ENCODE results near the gene ZNRD2.

Gene ZNRD2

DNA sequence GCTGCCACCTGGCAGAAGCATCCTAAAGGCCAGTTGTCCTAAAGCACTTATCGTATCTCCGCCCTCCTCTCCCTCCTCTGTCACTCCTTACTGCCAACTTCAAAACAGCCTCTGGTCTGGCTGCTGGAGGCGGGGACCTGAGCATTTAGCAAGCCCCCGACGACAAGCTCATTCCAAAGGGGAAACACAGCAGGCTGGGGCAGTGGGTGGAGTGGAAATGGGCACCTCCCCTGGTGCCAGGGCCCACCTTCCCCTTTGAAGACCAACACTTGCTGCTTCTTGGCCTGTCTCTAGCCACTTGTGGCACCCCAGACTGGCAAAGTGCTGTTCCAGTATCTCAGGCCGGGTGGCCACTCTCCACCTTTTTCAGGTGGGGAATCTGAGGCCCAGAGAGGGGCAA lies 40.1 kb downstream of the ZNRD2 start:
- DNase-seq (ENCODE audit: low read depth in 2 of 2): no peak

DNA sequence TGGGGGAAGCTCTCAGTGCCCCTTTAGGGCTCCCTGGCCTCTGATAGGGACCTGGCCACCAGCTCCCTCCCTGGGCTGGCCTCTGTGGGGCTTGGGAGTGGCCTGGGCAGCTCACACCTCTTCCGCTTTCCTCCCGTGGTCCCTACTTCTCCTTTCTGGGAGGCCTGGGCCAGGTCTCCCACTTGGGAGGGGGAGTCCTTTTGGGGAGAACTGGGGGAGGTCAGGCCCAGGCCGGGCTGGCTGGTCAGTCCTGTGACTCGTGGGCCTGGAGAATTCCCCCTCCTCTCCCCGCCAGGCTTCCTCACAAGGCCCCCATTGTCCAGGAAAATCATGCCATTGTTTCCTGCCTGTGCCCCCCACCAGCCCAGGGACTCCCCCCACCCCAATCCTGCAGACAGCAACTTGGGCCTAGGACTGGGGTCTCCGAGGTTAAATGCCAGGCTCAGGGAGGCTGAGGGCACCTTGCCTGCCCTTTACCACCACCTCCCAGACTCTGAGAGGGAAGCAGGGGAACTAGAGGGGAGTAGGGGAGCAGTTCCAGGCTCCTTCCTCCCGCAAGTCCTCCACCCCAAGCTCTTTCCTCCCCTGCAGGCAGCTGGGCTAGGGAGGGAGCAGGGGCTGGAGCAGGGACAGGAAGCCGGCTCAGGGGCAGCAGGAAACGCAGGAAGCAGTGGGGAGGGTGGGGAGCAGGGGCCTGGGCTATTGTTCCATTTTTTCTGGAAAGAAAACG lies 40.9 kb downstream of the ZNRD2 start:
- DNase-seq (ENCODE audit: low read depth in 2 of 2): no peak

DNA sequence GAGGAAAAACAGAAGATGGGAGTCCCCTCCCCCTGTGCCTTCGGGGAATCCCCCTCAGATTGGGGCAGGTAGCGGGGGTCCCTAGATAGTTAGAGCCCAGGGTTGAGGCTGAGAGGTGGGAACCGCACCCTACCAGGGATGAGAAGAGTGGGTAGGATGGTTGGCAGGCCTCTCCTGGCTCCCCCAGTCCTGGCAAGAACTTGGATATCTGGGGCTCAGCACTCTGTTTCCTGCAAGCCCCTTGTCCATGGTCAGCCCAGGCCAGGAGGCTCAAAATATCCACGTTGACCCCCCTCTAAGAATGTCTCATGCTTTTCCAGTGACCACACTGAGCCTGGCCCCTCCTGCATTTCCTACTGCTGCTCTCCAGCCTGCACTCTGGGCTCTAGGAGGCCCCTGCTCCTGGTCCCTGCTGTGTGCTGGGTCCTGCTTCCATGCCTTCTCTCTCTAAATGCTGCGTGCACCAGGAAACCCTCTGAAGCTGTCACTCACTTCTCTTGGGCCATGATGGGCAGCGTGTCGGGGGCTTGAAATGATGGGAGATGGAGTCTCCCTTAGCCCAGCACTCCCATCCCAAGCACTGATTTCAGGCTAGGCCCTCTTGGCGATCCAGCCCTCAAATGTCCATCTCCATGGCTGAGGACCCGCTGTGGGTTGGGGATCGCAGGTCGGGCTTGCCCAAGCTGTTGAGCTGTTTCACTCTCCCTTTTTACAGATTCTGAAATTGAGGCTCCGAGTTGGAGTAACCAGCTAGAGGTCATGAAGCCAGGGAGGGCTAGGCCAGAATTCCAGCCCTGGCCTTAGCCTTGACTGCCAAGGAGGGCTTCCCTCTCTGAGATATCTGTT lies 41.7 kb downstream of the ZNRD2 start:
- DNase-seq (ENCODE audit: low read depth in 2 of 2): no peak

DNA sequence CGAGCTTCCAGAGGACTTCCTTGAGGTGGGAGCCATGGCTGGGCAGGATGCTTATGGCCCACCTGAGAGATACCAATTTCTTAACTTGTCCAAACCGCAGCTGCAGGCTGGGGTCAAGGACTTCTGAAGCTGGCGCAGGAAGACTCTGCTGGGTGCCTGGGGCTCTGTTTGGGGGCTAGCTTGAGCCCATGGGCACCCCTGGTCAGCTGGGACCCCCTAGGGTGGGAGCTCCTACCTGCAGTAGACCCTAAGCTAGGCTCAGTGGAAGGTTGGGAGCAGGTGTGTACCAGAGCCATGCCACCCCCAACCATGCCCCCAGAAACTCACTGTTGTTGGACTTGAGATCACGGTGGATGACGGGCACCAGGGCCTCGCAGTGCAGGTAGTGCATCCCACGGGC lies 42.4 kb downstream of the ZNRD2 start:
- no peak for DNase-seq (ENCODE audit: low read depth in 2 of 2)

DNA sequence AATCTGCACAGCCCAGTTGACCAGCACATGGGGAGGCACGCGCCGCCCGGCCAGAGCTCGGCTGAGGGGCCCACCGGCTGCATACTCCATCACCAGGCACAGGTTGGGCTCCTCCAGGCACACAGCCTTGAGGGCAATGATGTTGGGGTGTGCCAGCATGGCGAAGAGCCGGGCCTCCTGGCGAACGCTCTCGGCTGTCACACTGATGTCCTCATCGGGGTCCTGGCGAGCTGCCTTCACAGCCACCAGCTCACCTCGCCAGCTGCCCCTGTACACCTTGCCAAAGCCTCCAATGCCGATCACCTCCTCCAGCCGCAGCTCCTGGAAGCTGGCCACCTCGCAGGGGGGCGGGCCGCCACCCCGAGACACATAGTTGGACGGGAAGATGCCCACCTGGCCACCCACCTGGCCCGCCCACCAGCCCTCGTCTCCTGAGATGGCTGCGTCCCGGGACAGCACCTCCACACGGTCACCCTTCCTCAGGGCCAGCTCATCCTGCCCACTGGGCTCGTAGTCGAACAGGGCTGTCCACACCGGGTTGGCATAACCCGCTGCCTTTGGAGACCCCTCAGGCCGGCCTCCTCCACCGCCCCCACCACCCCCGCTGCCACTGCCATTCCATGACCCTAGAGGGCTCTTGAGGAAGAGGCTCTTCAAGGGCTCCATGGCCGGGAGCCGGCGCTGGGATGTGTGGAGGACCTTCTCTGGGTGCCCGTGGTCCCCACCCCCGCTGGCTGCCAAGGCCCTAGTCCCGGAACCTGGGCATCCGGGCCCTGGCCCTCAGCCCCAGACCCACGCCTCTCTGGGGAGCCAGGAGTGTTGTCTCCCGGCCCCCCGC lies 43.0 kb downstream of the ZNRD2 start:
- DNase-seq (ENCODE audit: low read depth in 2 of 2): no peak

DNA sequence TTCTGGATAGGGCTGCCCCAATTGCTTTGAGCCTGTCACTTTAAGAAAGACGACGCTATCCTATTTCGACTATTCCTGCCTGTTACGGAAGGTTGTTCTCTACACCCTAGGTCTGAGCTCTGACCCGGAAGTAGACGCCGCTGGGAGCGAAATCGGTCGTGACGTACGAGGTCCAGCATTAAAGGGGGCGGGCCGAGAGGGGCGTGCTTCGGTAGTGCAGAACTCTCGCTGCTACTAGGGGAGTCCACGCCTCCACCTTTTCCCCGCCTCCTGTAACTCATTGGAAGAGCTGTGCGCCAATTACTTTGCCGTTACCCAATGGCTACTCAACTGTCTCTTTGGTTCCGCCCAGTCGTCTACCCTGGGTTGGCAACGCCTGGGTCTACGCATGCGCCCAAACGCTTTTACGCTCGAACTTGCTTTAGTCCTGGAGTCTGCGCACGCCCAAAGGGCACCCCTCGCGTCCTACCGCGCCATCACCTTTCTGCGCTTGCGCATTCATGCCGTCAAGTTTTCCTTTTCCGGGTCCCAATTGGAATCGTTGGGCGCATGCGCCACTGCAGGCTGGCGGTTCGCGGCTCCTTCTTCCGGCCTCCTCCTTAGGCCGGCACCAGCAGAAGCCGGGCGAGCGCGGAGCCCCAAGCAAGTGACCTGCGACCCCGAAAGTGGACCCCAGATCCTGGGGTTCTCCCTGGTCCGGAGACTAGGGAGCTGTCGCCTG lies 45.1 kb downstream of the ZNRD2 start, which contains the start of gene PCNX3:
Gene PCNX3, plus strand, starts transcription at position 548 of the 721 bp plus-strand sequence. CDS start 536 bp downstream, outside the sequence.
- DNase-seq (ENCODE audit: low read depth in 2 of 2): peak; percentile 99 to 100

DNA sequence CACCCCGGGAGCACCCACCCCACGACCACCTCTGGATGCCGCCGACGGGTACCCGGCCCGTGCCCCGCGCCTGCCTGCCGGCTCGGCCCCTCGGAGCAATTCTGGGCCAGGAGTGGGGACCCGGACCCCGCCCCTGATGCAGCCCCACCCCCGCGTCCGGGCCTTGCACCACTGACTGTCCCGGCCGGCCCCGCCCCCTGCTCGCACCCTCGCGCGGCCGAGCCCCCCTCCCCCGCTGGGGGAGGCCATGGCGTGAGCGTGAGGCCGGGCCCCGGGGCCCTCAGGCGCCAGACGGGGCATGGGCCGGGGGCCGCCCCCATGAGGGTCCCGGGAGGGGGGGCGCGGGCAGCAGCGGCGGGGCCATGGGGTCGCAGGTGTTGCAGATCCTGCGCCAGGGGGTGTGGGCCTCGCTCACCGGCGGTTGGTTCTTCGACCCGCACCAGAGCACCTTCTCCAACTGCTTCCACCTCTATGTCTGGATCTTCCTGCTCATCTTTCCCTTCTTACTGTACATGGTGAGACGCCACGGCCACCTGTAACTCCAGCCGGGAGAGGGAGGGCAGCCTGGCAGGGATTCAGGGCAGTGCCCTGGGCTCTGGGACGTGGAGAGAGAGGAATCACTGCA lies 45.8 kb downstream of the ZNRD2 start:
- DNase-seq (ENCODE audit: low read depth in 2 of 2): no peak

DNA sequence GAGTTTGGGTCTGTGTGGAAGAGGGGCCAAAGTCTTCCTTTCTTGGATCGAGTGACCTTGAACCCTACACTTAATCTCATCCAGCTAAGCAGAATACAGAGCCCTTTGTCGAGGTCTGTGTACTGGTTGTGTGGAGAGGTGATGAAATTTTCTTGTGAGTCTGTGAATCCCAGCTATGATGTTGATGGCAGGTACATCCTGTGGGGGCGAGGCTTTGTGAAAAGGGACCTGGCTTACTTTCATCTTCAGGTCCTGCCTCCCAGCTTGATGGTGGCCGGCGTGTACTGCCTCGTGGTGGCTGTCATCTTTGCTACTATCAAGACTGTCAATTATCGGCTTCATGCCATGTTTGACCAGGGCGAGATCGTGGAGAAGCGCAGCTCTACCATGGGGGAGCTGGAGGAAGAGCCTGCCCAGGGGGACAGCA lies 46.3 kb downstream of the ZNRD2 start:
- no peak for DNase-seq (ENCODE audit: low read depth in 2 of 2)

DNA sequence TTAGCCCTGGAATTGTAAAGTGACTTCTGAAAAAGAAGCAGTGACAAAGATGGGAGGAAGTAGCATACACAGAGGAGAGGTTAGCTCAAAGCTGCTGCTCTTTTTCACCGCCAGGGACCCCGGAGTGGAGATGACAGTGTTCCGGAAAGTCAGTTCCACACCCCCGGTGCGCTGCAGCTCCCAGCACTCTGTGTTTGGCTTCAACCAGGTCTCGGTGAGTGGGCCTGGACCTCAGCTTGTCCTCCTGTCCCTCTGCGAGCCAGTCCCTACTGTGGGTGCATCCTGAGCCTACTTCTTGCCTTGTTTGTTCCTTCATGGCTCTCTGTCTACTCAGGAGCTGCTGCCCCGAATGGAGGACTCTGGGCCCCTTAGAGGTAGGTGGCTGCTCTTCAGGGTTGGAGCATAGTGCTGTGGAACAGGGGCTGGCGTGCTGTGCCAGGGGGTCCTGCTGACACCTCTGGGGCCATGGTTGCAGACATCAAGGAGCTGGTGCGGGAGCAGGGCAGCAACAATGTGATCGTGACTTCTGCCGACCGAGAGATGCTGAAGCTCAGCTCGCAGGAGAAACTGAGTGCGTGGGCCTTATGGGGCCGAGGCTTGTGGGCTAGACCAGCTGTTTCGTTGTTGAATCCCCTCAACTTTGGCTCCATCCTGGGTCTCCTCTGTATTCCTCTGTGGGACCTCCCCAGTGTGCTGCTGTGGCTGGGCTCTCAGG lies 47.0 kb downstream of the ZNRD2 start:
- no peak for DNase-seq (ENCODE audit: low read depth in 2 of 2)

DNA sequence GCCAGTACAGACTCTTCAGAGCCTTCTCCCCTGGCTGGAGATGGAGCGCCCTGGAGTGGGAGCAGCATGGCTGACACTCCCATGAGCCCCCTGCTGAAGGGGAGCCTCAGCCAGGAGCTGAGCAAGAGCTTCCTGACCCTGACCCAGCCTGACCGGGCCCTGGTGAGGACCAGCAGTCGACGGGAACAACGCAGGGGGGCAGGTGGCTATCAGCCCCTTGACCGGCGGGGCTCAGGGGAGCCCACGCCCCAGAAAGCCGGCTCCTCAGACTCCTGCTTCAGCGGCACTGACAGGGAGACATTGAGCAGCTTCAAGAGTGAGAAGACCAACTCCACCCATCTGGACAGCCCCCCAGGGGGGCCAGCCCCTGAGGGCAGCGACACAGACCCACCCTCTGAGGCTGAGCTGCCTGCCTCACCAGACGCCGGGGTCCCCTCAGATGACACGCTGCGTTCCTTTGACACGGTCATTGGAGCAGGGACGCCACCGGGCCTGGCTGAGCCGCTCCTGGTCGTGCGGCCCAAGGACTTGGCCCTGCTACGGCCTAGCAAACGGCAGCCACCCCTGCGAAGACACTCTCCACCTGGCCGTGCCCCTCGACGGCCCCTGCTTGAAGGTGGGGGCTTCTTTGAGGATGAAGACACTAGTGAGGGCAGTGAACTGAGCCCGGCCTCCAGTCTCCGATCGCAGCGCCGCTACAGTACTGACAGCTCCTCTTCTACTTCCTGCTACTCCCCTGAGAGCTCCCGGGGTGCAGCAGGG lies 47.9 kb downstream of the ZNRD2 start:
- no peak for DNase-seq (ENCODE audit: low read depth in 2 of 2)

DNA sequence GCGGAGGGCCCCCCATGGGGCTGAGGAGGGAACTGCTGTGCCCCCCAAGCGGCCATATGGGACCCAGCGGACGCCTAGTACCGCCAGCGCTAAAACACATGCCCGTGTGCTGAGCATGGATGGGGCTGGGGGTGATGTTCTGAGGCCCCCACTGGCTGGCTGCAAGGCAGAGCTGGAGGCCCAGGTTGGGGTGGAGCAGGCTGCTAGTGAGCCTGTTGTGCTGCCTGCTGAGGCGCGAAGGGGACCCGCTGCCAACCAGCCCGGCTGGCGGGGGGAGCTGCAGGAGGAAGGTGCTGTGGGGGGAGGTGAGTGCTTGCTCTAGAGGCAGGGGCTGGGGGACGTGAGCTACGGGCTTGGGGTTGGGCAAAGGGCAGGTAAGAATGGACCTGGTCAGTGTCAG lies 48.5 kb downstream of the ZNRD2 start:
- DNase-seq (ENCODE audit: low read depth in 2 of 2): no peak

DNA sequence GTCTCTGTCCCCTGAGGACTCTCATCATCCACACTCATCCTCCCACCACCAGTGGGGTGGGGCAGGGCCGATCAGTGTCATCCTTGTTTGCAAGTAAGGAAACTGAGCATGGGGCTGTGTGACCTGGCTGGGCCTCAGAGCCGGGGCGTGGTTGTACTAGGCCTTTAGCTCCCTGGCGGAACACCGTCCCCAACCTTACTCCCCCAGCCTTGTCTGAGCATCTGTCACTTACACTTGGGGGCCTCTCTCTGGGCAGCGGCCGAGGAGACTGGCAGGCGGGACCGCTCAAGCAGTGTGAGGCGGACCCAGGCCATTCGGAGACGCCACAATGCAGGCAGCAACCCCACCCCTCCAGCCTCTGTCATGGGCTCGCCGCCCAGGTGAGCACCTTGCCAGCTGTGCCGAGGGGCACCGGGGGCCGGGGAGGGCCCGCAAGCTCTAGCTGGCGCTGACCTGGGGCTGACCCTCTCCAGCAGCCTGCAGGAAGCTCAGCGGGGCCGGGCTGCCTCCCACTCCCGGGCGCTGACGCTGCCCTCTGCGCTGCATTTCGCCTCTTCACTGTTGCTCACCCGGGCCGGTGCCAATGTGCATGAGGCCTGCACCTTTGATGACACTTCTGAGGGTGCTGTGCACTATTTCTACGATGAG lies 49.1 kb downstream of the ZNRD2 start:
- no peak for DNase-seq (ENCODE audit: low read depth in 2 of 2)

DNA sequence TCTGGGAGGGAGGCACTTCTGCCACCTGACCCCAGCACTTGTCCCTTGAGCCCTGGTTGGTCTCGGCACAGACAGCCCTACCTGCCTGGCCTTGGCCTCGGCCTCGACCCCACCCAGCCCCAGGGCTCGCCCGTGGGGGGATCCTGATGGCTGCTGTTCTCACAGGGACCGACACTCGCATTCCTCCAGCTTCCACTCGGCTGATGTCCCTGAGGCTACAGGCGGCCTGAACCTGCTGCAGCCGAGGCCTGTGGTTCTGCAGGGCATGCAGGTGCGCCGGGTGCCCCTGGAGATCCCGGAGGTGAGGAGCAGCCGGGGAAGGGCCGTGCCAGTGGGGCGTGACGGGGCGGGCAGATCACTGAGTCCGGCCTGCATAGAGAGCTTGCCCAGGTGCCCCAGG lies 50.4 kb downstream of the ZNRD2 start:
- no peak for DNase-seq (ENCODE audit: low read depth in 2 of 2)

DNA sequence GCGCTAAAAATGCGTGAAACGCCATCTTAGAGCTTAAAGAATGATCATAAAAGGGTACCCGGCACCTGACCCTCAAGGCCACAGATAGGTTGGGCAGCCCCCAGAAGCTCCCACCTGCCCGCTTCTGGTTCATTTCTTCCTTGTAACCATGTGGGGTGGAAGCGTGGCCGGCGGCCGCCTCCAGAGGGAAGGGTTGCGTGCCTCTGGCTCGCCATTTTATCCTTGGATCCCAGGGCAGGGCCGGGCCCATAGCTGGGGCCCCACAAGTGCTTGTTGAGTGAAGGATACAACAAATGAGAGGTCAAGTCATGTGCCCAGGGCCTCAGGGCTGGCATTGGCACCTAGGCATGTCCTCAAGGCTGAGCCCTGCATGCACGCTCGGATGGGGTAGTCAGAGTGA lies 51.2 kb downstream of the ZNRD2 start:
- DNase-seq (ENCODE audit: low read depth in 2 of 2): no peak
